GM12891 (cell line): ENCODE data around the gene PRKN.

Experiments
- POLR2AphosphoS5 ChIP-seq: IDR thresholded peaks from 2 replicates; pipeline ENCODE4 v1.6.1; 2011; ENCODE audit warnings: low read depth, low read length, control low read depth
- SPI1 ChIP-seq: IDR thresholded peaks from 2 replicates; pipeline ENCODE4 v1.6.1; 2011; ENCODE audit warnings: low read depth, low read length, control low read depth

- no peak for TF ChIP-seq POLR2AphosphoS5
- no peak for TF ChIP-seq SPI1
Measured at GRCh38 chr6:161826512-161826911, 901.1 kb downstream of the PRKN start.
